PFSK-1 (cell line): Measurements from ENCODE around the gene ADGRL2.

Source experiments
- POLR2AphosphoS5 ChIP-seq: IDR thresholded peaks from 2 replicates; pipeline ENCODE4 v1.6.1; 2012; ENCODE audit warnings: low read depth, mild to moderate bottlenecking, control low read depth, low read length, moderate library complexity
- REST ChIP-seq, 2 experiments: IDR thresholded peaks; 2 replicates each; pipeline versions ENCODE4 v1.6.1 to v1.8.0; 2011 to 2012; ENCODE audit warnings: low read depth in 2 of 2, low read length in 2 of 2, control low read depth in 1 of 2, inconsistent platforms in 1 of 2, mild to moderate bottlenecking in 1 of 2, moderate library complexity in 1 of 2; ENCODE audit not compliant: insufficient read depth in 1 of 2

DNA sequence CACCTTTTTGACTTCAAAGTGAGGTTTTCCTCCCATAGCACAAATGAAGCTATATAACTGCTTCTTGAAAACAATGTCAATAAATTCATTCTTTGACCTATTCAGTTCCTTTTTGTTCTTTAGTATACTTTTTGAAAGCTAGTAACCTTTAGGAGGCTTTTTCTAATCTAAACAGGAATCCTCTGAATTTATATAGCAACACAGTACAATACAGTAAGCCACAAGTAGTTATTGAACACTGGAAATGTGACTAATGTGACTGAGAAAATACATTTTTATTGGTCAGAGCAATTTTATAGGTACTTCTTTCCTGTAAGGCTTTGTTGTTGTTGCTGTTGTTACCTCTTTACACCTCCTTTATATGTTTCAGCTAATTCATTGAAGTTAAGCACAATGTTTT, 49.8 kb downstream of the ADGRL2 start:
- TF ChIP-seq POLR2AphosphoS5 (no peak), REST (IDR thresholded peaks at IDR 0.05; ENCODE audit: insufficient read depth in 1 of 2, low read depth in 2 of 2, low read length in 2 of 2) (no peak)
